Panc1 (cell line): ENCODE measurements around the gene RALGPS1. TPM values are rescaled to one million over a fixed set of nuclear protein-coding genes. Genes with fewer than 3 reads are reported as not detected.

Source experiments
- ATAC-seq: fragments of 200-7000 bp; cut with Tn5 transposase; 2 replicates; pipeline ENCODE4 v1.9.1; 2020; ENCODE audit warnings: mild to moderate bottlenecking, moderate library complexity
- BruUV-seq: library from RNA; stranded (reverse); fragments of 400-500 nt; replicated peaks from 2 replicates; lab custom pipeline; 2021; lab: Mats Ljungman, UMichigan
- CTCF ChIA-PET: fragments of 300-600 bp; sonication (Branson Sonifier 250); formaldehyde crosslinking; loops from one replicate; lab custom pipeline; 2022; ENCODE audit warnings: antibody characterized with exemption; lab: Charles Lee
- POLR2A ChIA-PET: fragments of 300-600 bp; sonication (Branson Sonifier 250); formaldehyde crosslinking; loops from one replicate; lab custom pipeline; 2022; ENCODE audit warnings: antibody characterized with exemption; lab: Charles Lee
- DNase-seq: peaks from one replicate; pipeline ENCODE4 v3.0.0-alpha.2; 2010; ENCODE audit warnings: low read depth, low spot score
- H3K27ac ChIP-seq: 2 replicates; pipeline ENCODE4 v1.5.1; 2011; ENCODE audit warnings: mild to moderate bottlenecking, low read length, inconsistent platforms
- H3K27me3 ChIP-seq: fragments of 200-500 bp; sonication (Bioruptor generic); 2 replicates; pipeline ENCODE4 v1.6.0; 2014; ENCODE audit warnings: low read length, inconsistent platforms; ENCODE audit not compliant: control insufficient read depth, insufficient read depth
- H3K36me3 ChIP-seq: fragments of 200-500 bp; sonication (Bioruptor generic); 2 replicates; pipeline ENCODE4 v1.5.1; 2014; ENCODE audit warnings: inconsistent platforms, mild to moderate bottlenecking, low read length, moderate library complexity; ENCODE audit not compliant: control insufficient read depth, insufficient read depth
- H3K4me1 ChIP-seq: 2 replicates; pipeline ENCODE4 v1.5.1; 2011; ENCODE audit warnings: inconsistent platforms, mild to moderate bottlenecking, low read length, moderate library complexity; ENCODE audit not compliant: control insufficient read depth, insufficient read depth
- H3K4me3 ChIP-seq, 2 experiments: 2 replicates each; pipeline ENCODE4 v1.5.1; 2011 to 2012; ENCODE audit warnings: low read depth in 2 of 2, low read length in 2 of 2, mild to moderate bottlenecking in 2 of 2, inconsistent platforms in 1 of 2, moderate library complexity in 1 of 2
- H3K9me3 ChIP-seq: fragments of 200-500 bp; sonication (Bioruptor generic); 2 replicates; pipeline ENCODE4 v1.5.1; 2014; ENCODE audit warnings: low read depth, mild to moderate bottlenecking, inconsistent platforms, low read length, moderate library complexity; ENCODE audit not compliant: control insufficient read depth, insufficient read depth
- CTCF ChIP-seq: fragments of 450-650 bp; IDR thresholded peaks from 2 replicates; pipeline ENCODE4 v1.5.1; 2017; ENCODE audit warnings: mild to moderate bottlenecking
- POLR2AphosphoS5 ChIP-seq: IDR thresholded peaks from 2 replicates; pipeline ENCODE4 v1.6.1; 2012; ENCODE audit warnings: mild to moderate bottlenecking, low read depth, low read length, moderate library complexity
- REST ChIP-seq, 2 experiments: IDR thresholded peaks; 2 replicates each; pipeline ENCODE4 v1.6.1; 2011 to 2012; ENCODE audit warnings: low read depth in 2 of 2, control low read depth in 1 of 2, low read length in 1 of 2, mild to moderate bottlenecking in 1 of 2, moderate library complexity in 1 of 2; ENCODE audit not compliant: insufficient read depth in 1 of 2
- SIN3A ChIP-seq: IDR thresholded peaks from 2 replicates; pipeline ENCODE4 v1.6.1; 2012; ENCODE audit warnings: low read depth, mild to moderate bottlenecking, low read length, moderate library complexity, borderline replicate concordance; ENCODE audit not compliant: insufficient read depth
- TCF7L2 ChIP-seq: IDR thresholded peaks from 2 replicates; pipeline ENCODE4 v1.6.1; 2011; ENCODE audit warnings: mild to moderate bottlenecking, low read depth, low read length, inconsistent platforms
- in situ Hi-C: cut with HindIII; loops from 2 replicates; pipeline ENCODE4 v1.10.0; 2016; ENCODE audit warnings: low sequenced_read_pairs, low pct_unique_long_range_greater_than_20kb
- intact Hi-C: fragments of 100-400 bp; cut with micrococcal nuclease; formaldehyde crosslinking; loops from one replicate; pipeline ENCODE4 v1.10.0; 2022; ENCODE audit not compliant: unreplicated experiment
- total RNA-seq: library from RNA; stranded (reverse); gene quantifications from one replicate; pipeline ENCODE4 v1.2.1, GENCODE V29; 2021; ENCODE audit not compliant: unreplicated experiment

RALGPS1 gene
- total RNA-seq, 1 experiment from 2014 or later = 7.2 TPM

- H3K4me1 ChIP-seq = no peaks in the 10 kb centered on the region
- TF ChIP-seq POLR2AphosphoS5 = no peak
- no peak for TF ChIP-seq SIN3A
- no peak for TF ChIP-seq CTCF
- no peak for TF ChIP-seq REST (IDR thresholded peaks at IDR 0.05; ENCODE audit: insufficient read depth in 1 of 2, low read depth in 2 of 2, low read length in 1 of 2)
- TF ChIP-seq TCF7L2 = no peak
- intact Hi-C loops (no loop called here), in situ Hi-C loops (no loop called here)
- no peak overlapping the region for H3K27ac ChIP-seq
- H3K36me3 ChIP-seq = no peaks in the 10 kb centered on the region
- ChIA-PET POLR2A (no interaction called here), CTCF (no interaction called here)
- no peak overlapping the region for H3K4me3 ChIP-seq
- no peaks in the 10 kb centered on the region for H3K9me3 ChIP-seq
- ATAC-seq = no peak
- no TSS peak for BruUV-seq
- no peak for DNase-seq
- H3K27me3 ChIP-seq = no peaks in the 10 kb centered on the region
Measured at GRCh38 chr9:127033789-127034188, 119.2 kb downstream of the RALGPS1 start.

- H3K4me3 ChIP-seq = no peak overlapping the region
- TF ChIP-seq POLR2AphosphoS5 (no peak), TCF7L2 (no peak), CTCF (no peak), SIN3A (no peak), REST (IDR thresholded peaks at IDR 0.05; ENCODE audit: insufficient read depth in 1 of 2, low read depth in 2 of 2, low read length in 1 of 2) (no peak)
- H3K9me3 ChIP-seq = no peaks in the 10 kb centered on the region
- in situ Hi-C loops (no loop called here), intact Hi-C loops (no loop called here)
- no peaks in the 10 kb centered on the region for H3K4me1 ChIP-seq
- BruUV-seq = no TSS peak
- DNase-seq (no peak), ATAC-seq (no peak)
- H3K27me3 ChIP-seq = no peaks in the 10 kb centered on the region
- ChIA-PET CTCF (no interaction called here), POLR2A (no interaction called here)
- no peaks in the 10 kb centered on the region for H3K36me3 ChIP-seq
- H3K27ac ChIP-seq = no peak overlapping the region
Measured at GRCh38 chr9:127034691-127035090, 120.1 kb downstream of the RALGPS1 start.
